ENCODE measurements around the gene NEU1.

DNA sequence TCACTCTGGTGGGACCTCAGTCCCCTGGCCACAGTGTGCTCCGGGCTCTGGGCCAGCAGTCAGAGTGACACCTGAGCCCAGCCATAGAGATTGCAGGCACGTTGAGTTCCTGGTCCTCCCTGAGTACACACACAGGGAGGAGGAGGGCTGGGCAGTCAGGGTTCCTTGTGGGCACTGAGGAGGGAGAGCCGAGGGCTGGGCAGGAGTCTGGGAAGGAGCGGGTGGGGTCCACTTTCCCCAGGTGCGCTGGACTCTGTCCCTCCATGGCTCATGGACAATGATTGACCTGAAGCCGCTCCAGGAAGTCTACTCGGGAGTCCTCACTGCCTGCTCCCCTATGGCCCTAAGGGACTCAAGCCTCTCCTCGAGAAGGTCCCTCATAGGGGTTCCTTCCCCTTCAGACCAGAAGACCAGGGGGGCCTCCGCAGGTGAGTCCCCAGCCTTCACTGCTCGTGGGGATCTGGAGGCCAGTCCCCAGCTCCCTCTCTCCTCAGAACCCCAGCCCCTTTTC lies 15.1 kb upstream of the NEU1 start:
- TF ChIP-seq, protein P1, sequence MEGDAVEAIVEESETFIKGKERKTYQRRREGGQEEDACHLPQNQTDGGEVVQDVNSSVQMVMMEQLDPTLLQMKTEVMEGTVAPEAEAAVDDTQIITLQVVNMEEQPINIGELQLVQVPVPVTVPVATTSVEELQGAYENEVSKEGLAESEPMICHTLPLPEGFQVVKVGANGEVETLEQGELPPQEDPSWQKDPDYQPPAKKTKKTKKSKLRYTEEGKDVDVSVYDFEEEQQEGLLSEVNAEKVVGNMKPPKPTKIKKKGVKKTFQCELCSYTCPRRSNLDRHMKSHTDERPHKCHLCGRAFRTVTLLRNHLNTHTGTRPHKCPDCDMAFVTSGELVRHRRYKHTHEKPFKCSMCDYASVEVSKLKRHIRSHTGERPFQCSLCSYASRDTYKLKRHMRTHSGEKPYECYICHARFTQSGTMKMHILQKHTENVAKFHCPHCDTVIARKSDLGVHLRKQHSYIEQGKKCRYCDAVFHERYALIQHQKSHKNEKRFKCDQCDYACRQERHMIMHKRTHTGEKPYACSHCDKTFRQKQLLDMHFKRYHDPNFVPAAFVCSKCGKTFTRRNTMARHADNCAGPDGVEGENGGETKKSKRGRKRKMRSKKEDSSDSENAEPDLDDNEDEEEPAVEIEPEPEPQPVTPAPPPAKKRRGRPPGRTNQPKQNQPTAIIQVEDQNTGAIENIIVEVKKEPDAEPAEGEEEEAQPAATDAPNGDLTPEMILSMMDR (IDR thresholded peaks at IDR 0.05) = no peak
- no peak for TF ChIP-seq POLR2A (IDR thresholded peaks at IDR 0.05)

All from vagina (tissue), 2 donors.